MM.1S (cell line): ENCODE data around the gene WNK2.

Experiments used
- DNase-seq: peaks from one replicate; pipeline ENCODE4 v3.0.0-alpha.2; 2015
- H2AFZ ChIP-seq: fragments of 300-600 bp; sonication (generic); 2 replicates; pipeline ENCODE4 v1.6.0; 2016; ENCODE audit warnings: antibody characterized with exemption, low read length
- H3F3A ChIP-seq: fragments of 300-600 bp; sonication (generic); 2 replicates; pipeline ENCODE4 v1.6.1; 2016; ENCODE audit warnings: mild to moderate bottlenecking, antibody characterized with exemption, low read length, moderate library complexity, mixed read lengths; ENCODE audit not compliant: insufficient read depth
- H3K27ac ChIP-seq: fragments of 300-600 bp; sonication (generic); 2 replicates; pipeline ENCODE4 v1.5.1; 2016; ENCODE audit warnings: mild to moderate bottlenecking, low read length
- H3K27me3 ChIP-seq: fragments of 300-600 bp; sonication (generic); replicated peaks from 2 replicates; pipeline ENCODE4 v1.6.0; 2016; ENCODE audit warnings: low read length; ENCODE audit not compliant: insufficient read depth
- H3K36me3 ChIP-seq: fragments of 300-600 bp; sonication (generic); replicated peaks from 2 replicates; pipeline ENCODE4 v1.6.1; 2016; ENCODE audit warnings: mild to moderate bottlenecking, low read length, mixed read lengths; ENCODE audit not compliant: insufficient read depth
- H3K4me1 ChIP-seq: fragments of 300-600 bp; sonication (generic); 2 replicates; pipeline ENCODE4 v1.6.1; 2016; ENCODE audit warnings: low read length, mixed read lengths
- H3K4me2 ChIP-seq: fragments of 300-600 bp; sonication (generic); 2 replicates; pipeline ENCODE4 v1.6.0; 2016; ENCODE audit warnings: low read depth, low read length
- H3K4me3 ChIP-seq: fragments of 300-600 bp; sonication (generic); 2 replicates; pipeline ENCODE4 v1.5.1; 2016; ENCODE audit warnings: low read length, mixed read lengths
- H3K79me2 ChIP-seq: fragments of 300-600 bp; sonication (generic); 2 replicates; pipeline ENCODE4 v1.6.1; 2016; ENCODE audit warnings: mixed run types, low read length, mixed read lengths
- H3K9ac ChIP-seq: fragments of 300-600 bp; sonication (generic); 2 replicates; pipeline ENCODE4 v1.6.1; 2016; ENCODE audit warnings: low read length, mixed read lengths
- H3K9me2 ChIP-seq: fragments of 300-600 bp; sonication (generic); replicated peaks from 2 replicates; pipeline ENCODE4 v1.6.1; 2016; ENCODE audit warnings: mild to moderate bottlenecking, low read length, mixed read lengths; ENCODE audit not compliant: insufficient read depth
- H3K9me3 ChIP-seq: fragments of 300-600 bp; sonication (generic); replicated peaks from 2 replicates; pipeline ENCODE4 v1.6.1; 2016; ENCODE audit warnings: mild to moderate bottlenecking, low read length, mixed read lengths; ENCODE audit not compliant: insufficient read depth
- H4K20me1 ChIP-seq: fragments of 300-600 bp; sonication (generic); 2 replicates; pipeline ENCODE4 v1.6.1; 2016; ENCODE audit warnings: mild to moderate bottlenecking, low read length, moderate library complexity, mixed read lengths; ENCODE audit not compliant: insufficient read depth
- CTCF ChIP-seq: fragments of 300-600 bp; sonication (generic); IDR thresholded peaks from 2 replicates; pipeline ENCODE4 v1.5.1; 2016; ENCODE audit warnings: antibody characterized with exemption, low read length, mixed read lengths
- EZH2 ChIP-seq: fragments of 300-600 bp; sonication (generic); optimal IDR thresholded peaks from 2 replicates; pipeline ENCODE3; 2017; ENCODE audit warnings: low read depth, mild to moderate bottlenecking, antibody characterized with exemption, low read length, mixed read lengths
- EZH2phosphoT487 ChIP-seq: fragments of 300-600 bp; sonication (generic); IDR thresholded peaks from 2 replicates; pipeline ENCODE4 v1.6.1; 2018; ENCODE audit warnings: antibody characterized with exemption, low read length

Gene WNK2

GRCh38 chr9:93267681-93268505 lies 84.0 kb downstream of the WNK2 start:
- Histone ChIP-seq H3K4me1 (peaks cover 63% of the 10 kb centered on the region), H3K36me3 (no peaks in the 10 kb centered on the region), H3F3A (peaks cover 43% of the 10 kb centered on the region)

GRCh38 chr9:93268551-93269314 lies 84.8 kb downstream of the WNK2 start:
- peaks cover 63% of the 10 kb centered on the region for H3K4me1 ChIP-seq
- H3K9me2 ChIP-seq, result no peaks in the 10 kb centered on the region
- peaks cover 7% of the 10 kb centered on the region; the same call in 1 of the 2 replicates for H3K79me2 ChIP-seq
- DNase-seq, result peak; percentile 95
- no peaks in the 10 kb centered on the region for H3K27me3 ChIP-seq
- peak overlapping the region; percentile 63 for H3K4me3 ChIP-seq
- H4K20me1 ChIP-seq, result no peaks in the 10 kb centered on the region
- no peak for TF ChIP-seq EZH2
- TF ChIP-seq EZH2phosphoT487, result no peak
- H3K9me3 ChIP-seq, result no peaks in the 10 kb centered on the region
- peak overlapping the region; percentile 91 for H3K4me2 ChIP-seq
- no peaks in the 10 kb centered on the region for H3K36me3 ChIP-seq
- peak overlapping the region; percentile 63 for H3K9ac ChIP-seq
- peaks cover 43% of the 10 kb centered on the region for H3F3A ChIP-seq
- peak overlapping the region; percentile 22 for H2AFZ ChIP-seq
- H3K27ac ChIP-seq, result peak overlapping the region; percentile 91

More at GRCh38 chr9:93267681-93268505, 84.0 kb downstream of the WNK2 start:
- TF ChIP-seq EZH2, result no peak
- TF ChIP-seq CTCF, result no peak
- no peak for TF ChIP-seq EZH2phosphoT487
- Histone ChIP-seq H3K9ac (peak overlapping the region; percentile 63), H3K79me2 (peaks cover 7% of the 10 kb centered on the region; the same call in 1 of the 2 replicates), H3K9me3 (no peaks in the 10 kb centered on the region), H3K27me3 (no peaks in the 10 kb centered on the region), H2AFZ (peak overlapping the region; percentile 22), H3K27ac (peak overlapping the region; percentile 91), H3K4me2 (peak overlapping the region; percentile 91), H4K20me1 (no peaks in the 10 kb centered on the region), H3K9me2 (no peaks in the 10 kb centered on the region), H3K4me3 (peak overlapping the region; percentile 63)
- no peak for DNase-seq

- Histone ChIP-seq H4K20me1 (no peaks in the 10 kb centered on the region), H3K27me3 (no peaks in the 10 kb centered on the region), H3K36me3 (no peaks in the 10 kb centered on the region), H3K4me2 (peak overlapping the region; percentile 91), H2AFZ (peak overlapping the region; percentile 28; the same call in 1 of the 2 replicates), H3K9ac (peak overlapping the region; percentile 33; the same call in 1 of the 2 replicates), H3K9me2 (no peaks in the 10 kb centered on the region), H3K4me3 (peak overlapping the region; percentile 18), H3K27ac (peak overlapping the region; percentile 91), H3K9me3 (no peaks in the 10 kb centered on the region), H3K4me1 (peaks cover 55% of the 10 kb centered on the region), H3K79me2 (peaks cover 7% of the 10 kb centered on the region; the same call in 1 of the 2 replicates), H3F3A (peaks cover 43% of the 10 kb centered on the region)
- peak; percentile 93 for DNase-seq
- no peak for TF ChIP-seq EZH2
- no peak for TF ChIP-seq EZH2phosphoT487
- TF ChIP-seq CTCF, result no peak
Measured at GRCh38 chr9:93270976-93271375, 87.0 kb downstream of the WNK2 start.
